ENCODE results near the gene WAPL. TPM values are rescaled to one million over a fixed set of nuclear protein-coding genes. Genes with fewer than 3 reads are reported as not detected.

WAPL gene
- total RNA-seq, 2 donors from 2014 or later = 42.9 to 43.0 TPM

DNA sequence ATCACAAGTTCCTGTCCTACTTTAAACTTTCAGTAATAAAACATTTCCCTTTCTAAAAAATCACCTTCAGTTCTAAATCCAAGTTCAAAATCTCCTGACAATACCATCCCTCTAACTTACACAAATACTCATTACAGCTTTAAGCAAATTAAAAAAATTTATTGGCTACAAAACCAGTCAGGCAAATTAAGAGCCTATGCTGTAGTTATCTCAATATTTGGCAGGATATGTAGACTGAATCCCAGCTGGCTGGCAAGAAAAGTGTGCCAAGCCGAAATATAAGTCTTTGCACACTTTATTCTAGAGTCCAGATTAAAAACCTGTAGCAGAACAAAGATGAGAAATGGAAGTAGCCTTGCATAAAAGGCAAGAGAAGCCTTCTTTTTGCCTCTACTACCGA, 9.5 kb downstream of the WAPL start:
- Mint-ChIP-seq H3K27me3 (no peaks in the 10 kb centered on the region), H3K4me3 (peak overlapping the region; percentile 9), H3K36me3 (ENCODE audit: low read depth) (peaks cover 2% of the 10 kb centered on the region)

DNA sequence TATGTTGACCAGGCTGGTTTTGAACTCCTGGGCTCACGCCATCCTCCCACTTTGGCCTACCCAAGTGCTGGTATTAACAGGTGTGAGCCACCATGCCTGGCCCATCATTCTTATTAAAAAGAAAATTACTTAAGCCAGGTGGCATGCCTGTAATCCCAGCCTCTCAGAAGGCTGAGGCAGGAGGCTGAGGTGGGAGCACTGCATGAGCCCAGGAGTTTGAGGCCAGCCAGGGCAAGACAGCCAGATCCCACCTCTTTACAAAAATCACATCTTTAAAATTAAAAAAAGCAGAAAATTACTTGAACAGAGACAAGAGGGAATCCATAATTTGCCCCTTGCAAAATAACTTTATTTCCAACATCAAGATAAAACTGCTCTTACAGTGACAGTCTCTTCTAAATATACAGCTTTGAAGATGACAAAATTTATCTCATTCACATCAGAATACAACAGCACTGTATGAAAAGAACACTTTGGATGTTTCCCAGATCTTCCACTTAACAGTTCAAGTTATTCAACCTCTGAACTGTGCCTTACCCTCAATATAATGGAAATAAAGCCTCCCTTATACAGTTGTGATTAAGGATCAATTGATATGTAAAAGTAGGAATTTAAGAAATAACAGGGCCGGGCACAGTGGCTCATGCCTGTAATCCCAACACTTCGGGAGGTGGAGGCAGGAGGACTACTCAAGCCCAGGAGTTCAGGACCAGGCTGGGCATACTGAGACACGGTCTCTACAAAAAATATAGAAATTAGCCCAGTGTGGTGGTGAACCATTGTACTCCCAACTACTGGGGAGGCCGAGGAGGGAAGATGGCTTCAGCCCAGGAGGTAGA, 10.3 kb downstream of the WAPL start:
- no peaks in the 10 kb centered on the region for H3K9me3 ChIP-seq (ENCODE audit: control insufficient read depth, low read length, poor library complexity, severe bottlenecking)
- H3K36me3 Mint-ChIP-seq (ENCODE audit: low read depth) = no peaks in the 10 kb centered on the region
- H3K27ac Mint-ChIP-seq = no peak overlapping the region
- DNase-seq = no peak
- ATAC-seq = no peak
- H3K4me3 Mint-ChIP-seq = peak overlapping the region; percentile 31
- peaks cover 37% of the 10 kb centered on the region for H3K4me1 Mint-ChIP-seq
- no peaks in the 10 kb centered on the region for H3K27me3 Mint-ChIP-seq

More for the DNA sequence above, 9.5 kb downstream of the WAPL start:
- ATAC-seq (no peak), DNase-seq (no peak)
- H3K27ac Mint-ChIP-seq = no peak overlapping the region
- no peaks in the 10 kb centered on the region for H3K9me3 ChIP-seq (ENCODE audit: control insufficient read depth, low read length, poor library complexity, severe bottlenecking)
- H3K4me1 Mint-ChIP-seq = peaks cover 43% of the 10 kb centered on the region

DNA sequence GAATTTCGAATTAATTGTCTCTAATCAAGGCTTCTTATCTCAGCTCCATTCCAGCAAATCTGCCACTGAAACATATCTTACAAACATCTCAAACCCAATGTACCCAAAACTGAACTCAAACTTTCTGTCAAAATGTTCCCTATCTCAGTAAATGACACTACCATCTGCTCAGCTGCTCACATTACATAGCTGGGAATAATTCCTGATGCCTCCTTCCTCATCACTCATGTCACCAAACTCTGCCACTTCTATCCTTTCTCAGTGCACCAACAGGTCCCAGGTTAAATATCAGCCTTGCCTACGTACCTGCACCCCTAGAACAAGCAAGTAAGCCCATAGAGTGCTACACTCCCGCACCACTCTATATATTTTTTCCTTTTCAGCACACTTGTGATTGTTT, 12.4 kb downstream of the WAPL start:
- H3K4me1 Mint-ChIP-seq = peaks cover 30% of the 10 kb centered on the region
- H3K27me3 Mint-ChIP-seq = no peaks in the 10 kb centered on the region
- H3K4me3 Mint-ChIP-seq = no peak overlapping the region
- DNase-seq (no peak), ATAC-seq (no peak)
- H3K36me3 Mint-ChIP-seq (ENCODE audit: low read depth) = no peaks in the 10 kb centered on the region
- H3K27ac Mint-ChIP-seq = no peak overlapping the region
- no peaks in the 10 kb centered on the region for H3K9me3 ChIP-seq (ENCODE audit: control insufficient read depth, low read length, poor library complexity, severe bottlenecking)

DNA sequence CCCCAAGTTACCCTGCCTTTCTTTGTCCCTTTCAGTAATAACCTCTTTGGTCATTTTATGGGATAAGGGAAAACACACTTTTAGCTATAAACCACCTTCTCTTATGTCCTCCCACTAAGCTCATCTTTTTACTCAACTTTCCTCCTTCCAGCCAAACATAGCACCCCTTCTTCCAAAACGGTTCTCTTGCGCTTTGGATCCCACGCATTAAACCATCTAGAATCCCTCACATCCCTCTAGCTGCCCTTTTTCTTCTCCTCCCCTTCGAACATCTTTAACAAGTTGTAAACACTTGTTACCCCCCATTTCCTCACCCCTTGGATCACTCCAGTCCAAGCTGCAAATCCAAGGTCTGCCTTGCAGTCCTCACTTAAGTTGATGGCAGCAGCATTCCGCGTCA, 13.4 kb downstream of the WAPL start:
- no peak overlapping the region for H3K27ac Mint-ChIP-seq
- H3K36me3 Mint-ChIP-seq (ENCODE audit: low read depth) = no peaks in the 10 kb centered on the region
- peaks cover 29% of the 10 kb centered on the region for H3K4me1 Mint-ChIP-seq
- no peaks in the 10 kb centered on the region for H3K9me3 ChIP-seq (ENCODE audit: control insufficient read depth, low read length, poor library complexity, severe bottlenecking)
- no peaks in the 10 kb centered on the region for H3K27me3 Mint-ChIP-seq
- H3K4me3 Mint-ChIP-seq = no peak overlapping the region
- ATAC-seq (no peak), DNase-seq (no peak)

DNA sequence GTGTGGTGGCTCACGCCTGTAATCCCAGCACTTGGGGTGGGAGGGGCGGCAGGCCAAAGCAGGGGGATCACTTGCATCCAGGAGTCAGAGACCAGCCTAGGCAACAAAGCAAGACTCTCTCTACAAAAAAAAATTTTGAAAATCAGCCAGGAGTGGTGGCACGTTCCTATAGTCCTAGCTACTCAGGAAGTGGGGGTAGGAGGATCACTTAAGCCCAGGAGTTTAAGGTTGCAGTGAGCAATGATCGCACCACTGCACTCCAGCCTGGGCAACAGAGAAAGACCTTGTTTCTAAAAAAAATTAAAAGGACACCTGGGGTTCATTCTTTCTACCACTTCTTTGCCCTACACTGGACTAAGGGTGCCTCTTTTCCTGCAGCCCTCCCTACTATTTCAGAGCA, 15.1 kb downstream of the WAPL start:
- H3K36me3 Mint-ChIP-seq (ENCODE audit: low read depth) = no peaks in the 10 kb centered on the region
- DNase-seq (no peak), ATAC-seq (no peak)
- H3K27ac Mint-ChIP-seq = peak overlapping the region; percentile 45
- no peaks in the 10 kb centered on the region for H3K9me3 ChIP-seq (ENCODE audit: control insufficient read depth, low read length, poor library complexity, severe bottlenecking)
- H3K27me3 Mint-ChIP-seq = no peaks in the 10 kb centered on the region
- H3K4me3 Mint-ChIP-seq = no peak overlapping the region
- H3K4me1 Mint-ChIP-seq = peaks cover 19% of the 10 kb centered on the region

DNA sequence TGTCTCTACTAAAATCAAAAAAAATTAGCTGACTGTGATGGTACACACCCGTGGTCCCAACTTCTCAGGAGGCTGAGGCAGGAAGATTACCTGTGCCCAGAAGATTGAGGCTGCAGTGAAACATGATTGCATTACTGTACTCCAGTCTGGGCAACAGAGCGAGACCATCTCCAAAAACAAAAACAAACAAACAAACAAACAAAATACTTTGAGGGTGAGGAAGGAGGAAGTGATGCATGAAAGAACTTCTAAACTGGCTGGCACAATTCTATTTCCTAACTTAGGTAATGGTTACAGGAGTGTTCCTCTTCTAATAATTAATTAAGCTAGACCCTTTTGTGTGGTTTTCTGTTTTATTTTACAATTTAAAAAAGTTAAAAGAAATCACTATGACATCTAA, 15.5 kb downstream of the WAPL start:
- DNase-seq (no peak), ATAC-seq (no peak)
- H3K9me3 ChIP-seq (ENCODE audit: control insufficient read depth, low read length, poor library complexity, severe bottlenecking) = no peaks in the 10 kb centered on the region
- Mint-ChIP-seq H3K27ac (peak overlapping the region; percentile 45), H3K4me3 (no peak overlapping the region), H3K4me1 (peaks cover 20% of the 10 kb centered on the region), H3K36me3 (ENCODE audit: low read depth) (no peaks in the 10 kb centered on the region), H3K27me3 (no peaks in the 10 kb centered on the region)

DNA sequence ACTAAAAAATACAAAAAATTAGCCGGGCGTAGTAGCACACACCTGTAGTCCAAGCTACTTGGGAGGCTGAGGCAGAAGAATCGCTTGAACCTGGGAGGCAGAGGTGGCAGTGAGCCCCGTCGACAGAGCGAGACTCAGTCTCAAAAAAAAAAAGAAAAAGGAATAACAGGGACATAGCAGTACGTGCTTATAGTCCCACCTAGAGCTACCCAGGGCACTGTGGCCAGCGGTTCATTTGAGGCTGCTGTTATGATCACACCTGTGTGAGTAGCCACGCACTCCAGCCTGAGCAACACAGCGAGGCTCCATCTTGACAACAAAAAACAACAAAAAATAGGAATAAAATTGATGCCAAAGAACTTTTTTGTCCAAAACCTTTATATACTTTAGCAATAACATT, 17.1 kb downstream of the WAPL start:
- peaks cover 7% of the 10 kb centered on the region for H3K36me3 Mint-ChIP-seq (ENCODE audit: low read depth)
- H3K27ac Mint-ChIP-seq = no peak overlapping the region
- peaks cover 33% of the 10 kb centered on the region for H3K4me1 Mint-ChIP-seq
- no peak for ATAC-seq
- no peak overlapping the region for H3K4me3 Mint-ChIP-seq
- no peak for DNase-seq
- no peaks in the 10 kb centered on the region for H3K27me3 Mint-ChIP-seq
- H3K9me3 ChIP-seq (ENCODE audit: control insufficient read depth, low read length, poor library complexity, severe bottlenecking) = no peaks in the 10 kb centered on the region

DNA sequence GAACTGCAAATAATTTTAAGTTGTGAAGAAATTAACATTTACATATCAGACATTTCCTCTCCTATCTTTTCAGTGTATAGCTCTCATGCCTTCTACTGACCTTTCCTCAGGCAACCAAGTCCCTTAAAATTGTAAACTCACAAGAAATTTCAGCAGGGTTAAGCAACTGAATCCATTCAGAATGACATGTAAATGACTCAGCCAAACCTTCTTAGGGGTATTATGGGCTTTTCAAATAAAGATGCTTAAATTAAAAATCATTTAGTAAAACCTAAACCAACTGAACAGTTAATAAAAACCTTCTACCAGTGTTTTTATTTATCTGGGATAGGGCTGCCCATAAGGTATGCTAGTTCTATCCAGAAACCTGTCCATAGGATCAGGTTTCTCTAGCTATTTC, 20.7 kb downstream of the WAPL start:
- Mint-ChIP-seq H3K27ac (peak overlapping the region; percentile 78), H3K36me3 (ENCODE audit: low read depth) (peaks cover 10% of the 10 kb centered on the region), H3K27me3 (no peaks in the 10 kb centered on the region), H3K4me1 (peaks cover 33% of the 10 kb centered on the region), H3K4me3 (no peak overlapping the region)
- ATAC-seq (no peak), DNase-seq (no peak)
- no peaks in the 10 kb centered on the region for H3K9me3 ChIP-seq (ENCODE audit: control insufficient read depth, low read length, poor library complexity, severe bottlenecking)

DNA sequence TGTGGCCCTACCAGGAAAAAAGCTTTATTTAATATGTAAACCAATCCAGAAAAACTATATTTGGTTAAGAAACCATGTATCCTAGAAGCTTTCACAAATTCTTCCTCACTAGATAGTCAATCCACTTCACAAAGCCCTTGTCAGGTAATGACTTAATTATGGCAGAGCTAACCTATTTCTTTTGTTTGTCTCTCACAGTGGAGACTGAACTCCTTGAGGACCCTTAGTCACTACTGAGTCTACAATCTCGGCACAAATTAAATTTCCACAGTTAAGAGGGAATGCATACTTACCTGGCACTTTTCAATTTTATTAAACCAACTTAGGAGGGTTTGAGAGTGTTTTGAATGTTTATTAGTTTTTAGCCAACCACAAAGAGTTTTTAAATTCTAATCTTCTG, 23.0 kb downstream of the WAPL start:
- peaks cover 29% of the 10 kb centered on the region for H3K4me1 Mint-ChIP-seq

DNA sequence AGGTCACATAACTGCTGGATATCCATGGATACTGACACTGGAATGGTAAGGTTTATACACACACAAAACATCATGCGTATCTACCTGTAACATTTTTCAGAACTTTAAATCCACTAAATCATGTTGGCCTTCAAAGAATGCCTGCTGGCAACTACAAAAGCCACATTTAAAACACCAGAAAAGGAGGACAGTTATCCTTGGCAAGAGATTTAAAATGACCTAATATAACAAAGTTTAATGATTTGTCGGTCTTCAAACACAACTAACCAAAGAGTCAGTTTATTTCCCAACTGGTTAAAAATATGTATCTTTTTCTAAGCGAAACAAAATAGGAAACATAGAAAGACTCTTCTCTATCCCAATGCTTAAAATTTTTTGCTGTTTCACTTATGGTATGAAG, 24.0 kb downstream of the WAPL start:
- Mint-ChIP-seq H3K4me1 (peaks cover 23% of the 10 kb centered on the region), H3K4me3 (no peak overlapping the region), H3K27ac (peak overlapping the region; percentile 41), H3K27me3 (no peaks in the 10 kb centered on the region), H3K36me3 (ENCODE audit: low read depth) (peaks cover 10% of the 10 kb centered on the region)
- no peak for ATAC-seq
- DNase-seq = no peak
- no peaks in the 10 kb centered on the region for H3K9me3 ChIP-seq (ENCODE audit: control insufficient read depth, low read length, poor library complexity, severe bottlenecking)

More for the DNA sequence above, 23.0 kb downstream of the WAPL start:
- ATAC-seq = no peak
- peaks cover 10% of the 10 kb centered on the region for H3K36me3 Mint-ChIP-seq (ENCODE audit: low read depth)
- H3K27ac Mint-ChIP-seq = peak overlapping the region; percentile 41
- H3K27me3 Mint-ChIP-seq = no peaks in the 10 kb centered on the region
- H3K9me3 ChIP-seq (ENCODE audit: control insufficient read depth, low read length, poor library complexity, severe bottlenecking) = no peaks in the 10 kb centered on the region
- H3K4me3 Mint-ChIP-seq = no peak overlapping the region
- DNase-seq = no peak

DNA sequence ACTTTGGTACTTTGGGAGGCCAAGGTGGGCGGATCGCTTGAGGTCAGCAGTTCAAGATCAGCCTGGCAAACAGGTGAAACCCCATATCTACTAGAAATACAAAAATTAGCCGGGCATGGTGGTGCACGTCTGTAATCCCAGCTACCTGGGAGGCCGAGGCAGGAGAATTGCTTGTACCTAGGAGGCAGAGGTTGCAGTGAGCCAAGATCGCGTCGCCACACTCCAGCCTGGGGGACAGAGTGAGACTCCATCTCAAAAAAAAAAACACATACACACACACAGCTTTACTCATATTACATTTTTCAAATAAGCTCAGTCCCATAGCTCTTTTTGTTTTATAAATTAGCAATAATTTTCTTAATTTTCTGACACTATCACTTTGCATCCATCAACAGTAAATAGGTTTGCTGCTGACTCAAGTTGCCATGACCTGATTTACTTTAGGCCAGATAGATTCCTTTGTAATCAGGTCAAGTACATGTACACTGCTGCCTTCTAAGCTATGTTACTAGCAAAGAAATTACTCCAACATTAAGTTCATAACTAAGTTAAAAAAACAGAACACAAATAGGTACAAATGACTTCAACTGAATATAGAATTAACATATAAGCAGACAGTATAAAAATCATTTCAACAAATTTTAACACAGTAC, 31.5 kb downstream of the WAPL start:
- ATAC-seq (no peak), DNase-seq (no peak)
- H3K27me3 Mint-ChIP-seq = no peaks in the 10 kb centered on the region
- peaks cover 12% of the 10 kb centered on the region for H3K36me3 Mint-ChIP-seq (ENCODE audit: low read depth)
- H3K4me1 Mint-ChIP-seq = peaks cover 32% of the 10 kb centered on the region
- H3K9me3 ChIP-seq (ENCODE audit: control insufficient read depth, low read length, poor library complexity, severe bottlenecking) = no peaks in the 10 kb centered on the region
- no peak overlapping the region for H3K4me3 Mint-ChIP-seq
- H3K27ac Mint-ChIP-seq = no peak overlapping the region

DNA sequence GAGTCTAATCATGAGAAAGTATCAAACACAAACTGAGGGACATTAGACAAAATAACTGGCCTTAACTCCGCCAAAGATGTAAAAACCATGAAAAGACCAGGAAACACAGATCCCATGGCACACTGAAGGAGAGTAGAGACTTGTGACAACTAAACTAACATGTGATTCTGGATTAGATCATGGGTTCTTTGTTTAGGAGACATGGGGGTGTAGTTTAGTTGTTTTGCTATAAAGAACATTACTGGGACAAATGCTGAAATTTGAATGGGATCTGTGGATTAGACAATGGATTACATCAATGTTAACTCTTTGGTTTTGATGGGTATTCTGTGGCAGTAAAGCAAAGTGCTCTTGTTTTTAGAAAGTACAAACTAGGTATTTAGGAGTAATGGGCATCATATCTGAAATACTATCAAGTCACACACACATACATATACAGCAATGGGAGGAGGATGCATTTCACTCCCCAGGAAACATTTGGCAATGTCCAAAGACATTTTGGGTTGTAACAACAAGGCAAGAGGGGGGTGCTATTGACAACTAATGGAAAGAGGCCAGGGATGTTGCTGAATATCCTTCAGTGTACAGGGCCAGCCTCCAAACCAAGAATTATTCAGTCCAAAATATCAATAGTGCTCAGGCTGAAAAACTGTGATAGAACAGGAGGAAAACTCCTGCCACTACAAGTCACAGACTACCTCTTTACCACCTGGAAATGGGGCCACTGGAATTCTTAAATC, 32.4 kb downstream of the WAPL start:
- peaks cover 32% of the 10 kb centered on the region for H3K4me1 Mint-ChIP-seq
- H3K27me3 Mint-ChIP-seq = no peaks in the 10 kb centered on the region
- ATAC-seq (no peak), DNase-seq (no peak)
- H3K36me3 Mint-ChIP-seq (ENCODE audit: low read depth) = peaks cover 12% of the 10 kb centered on the region
- H3K9me3 ChIP-seq (ENCODE audit: control insufficient read depth, low read length, poor library complexity, severe bottlenecking) = no peaks in the 10 kb centered on the region
- H3K4me3 Mint-ChIP-seq = no peak overlapping the region
- peak overlapping the region; percentile 77 for H3K27ac Mint-ChIP-seq

DNA sequence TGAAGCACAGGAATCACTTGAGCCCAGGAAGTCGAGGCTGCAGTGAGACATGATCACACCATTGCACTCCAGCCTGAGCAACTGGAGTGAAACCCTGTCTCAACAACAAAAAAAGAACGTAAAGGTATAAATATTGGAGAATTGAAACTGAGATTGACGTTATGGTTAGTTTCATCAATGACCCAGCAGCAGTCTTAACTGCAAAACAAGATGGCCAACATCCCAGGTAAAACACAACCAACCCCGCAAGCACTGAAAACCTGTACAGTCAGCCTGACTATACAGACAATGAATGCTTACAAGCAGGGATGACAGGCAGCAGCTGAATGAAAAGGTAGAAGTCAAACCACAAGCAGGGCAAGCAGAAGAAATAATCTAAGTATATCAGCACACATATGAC, 34.7 kb downstream of the WAPL start:
- Mint-ChIP-seq H3K36me3 (ENCODE audit: low read depth) (peaks cover 10% of the 10 kb centered on the region), H3K4me1 (peaks cover 32% of the 10 kb centered on the region), H3K27ac (peak overlapping the region; percentile 39), H3K27me3 (no peaks in the 10 kb centered on the region), H3K4me3 (peak overlapping the region; percentile 5)
- ATAC-seq (no peak), DNase-seq (no peak)
- no peaks in the 10 kb centered on the region for H3K9me3 ChIP-seq (ENCODE audit: control insufficient read depth, low read length, poor library complexity, severe bottlenecking)

All from T-helper 17 cell (primary cell).